Stimulated activated CD8-positive, alpha-beta memory T cell treated with anti-CD3 and anti-CD28 coated beads, Interleukin-2, amount 100 ng/mL, for 1 hour (primary cell): ENCODE results near the gene PNLDC1.
"Not testable (repeated sequence)": the region's sequence is repeated elsewhere in the genome, so short reads cannot be mapped to it uniquely, and the experiment has no call there.

Experiments used
- DNase-seq, 2 donors: peaks; one replicate each; pipeline ENCODE4 v3.0.0-alpha.2; 2020; ENCODE audit warnings: low read depth in 2 of 2

Gene PNLDC1

GRCh38 chr6:159819932-159820640 lies 20.0 kb downstream of the PNLDC1 start:
- DNase-seq: no peak

- no peak for DNase-seq
These were observed 21.0 kb downstream of the PNLDC1 start for GRCh38 chr6:159821122-159821521.

DNA sequence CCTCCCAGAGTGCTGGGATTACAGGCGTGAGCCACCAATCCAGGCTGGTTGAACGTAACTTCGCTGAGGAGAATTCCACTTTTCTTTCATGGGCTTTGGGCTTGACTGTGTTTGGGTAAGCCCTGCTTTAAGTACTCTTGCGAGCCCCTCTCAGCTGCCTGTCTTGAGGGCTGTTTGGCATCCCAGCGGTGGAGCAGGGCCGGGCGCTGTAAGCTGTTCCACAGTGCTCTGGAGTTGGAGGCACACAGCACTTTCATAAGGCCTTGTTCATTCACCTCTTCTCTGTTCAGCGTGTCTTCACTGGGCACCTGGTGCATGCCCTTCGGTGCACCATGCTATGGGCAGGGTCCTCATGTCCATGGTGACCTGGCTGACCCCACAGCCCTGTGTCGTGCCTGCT lies 21.6 kb downstream of the PNLDC1 start:
- DNase-seq: no peak

GRCh38 chr6:159823953-159824352 lies 23.9 kb downstream of the PNLDC1 start:
- DNase-seq: no peak

GRCh38 chr6:159824690-159825089 lies 24.6 kb downstream of the PNLDC1 start:
- DNase-seq: not testable (repeated sequence)

GRCh38 chr6:159826004-159826403 lies 25.9 kb downstream of the PNLDC1 start:
- no peak for DNase-seq

DNA sequence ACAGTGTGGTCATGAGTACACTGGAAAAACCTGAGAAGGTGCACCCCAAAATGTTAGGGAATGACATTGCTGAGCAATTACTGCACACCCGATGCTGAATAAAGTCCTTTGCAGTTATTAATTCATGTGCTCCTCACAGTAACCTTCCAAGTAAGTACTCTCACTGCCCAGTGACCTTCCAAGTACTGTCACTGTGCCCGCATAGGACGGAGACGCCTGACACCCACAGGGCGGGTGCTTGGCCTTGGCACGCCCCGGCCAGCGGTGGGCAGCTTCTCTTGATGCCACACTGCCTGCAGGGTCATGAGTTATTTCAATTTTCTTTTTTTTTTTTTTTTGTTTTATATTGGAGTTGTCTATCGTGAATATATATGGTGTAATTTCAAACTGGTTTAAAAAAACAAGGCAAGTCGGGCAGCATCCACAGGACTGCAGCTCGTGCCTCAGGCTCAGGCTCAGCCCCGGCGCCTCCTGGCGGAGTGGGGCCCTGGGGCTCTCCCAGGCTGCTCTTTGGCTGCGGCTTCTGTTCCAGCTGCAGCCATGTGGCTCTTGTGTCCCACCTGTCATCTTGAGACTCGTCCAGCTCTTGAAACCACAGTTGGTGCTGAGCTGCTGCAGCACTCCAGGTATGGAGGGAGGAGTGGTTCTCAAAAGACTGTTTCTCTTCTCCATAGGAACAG lies 27.0 kb downstream of the PNLDC1 start:
- no peak for DNase-seq

DNA sequence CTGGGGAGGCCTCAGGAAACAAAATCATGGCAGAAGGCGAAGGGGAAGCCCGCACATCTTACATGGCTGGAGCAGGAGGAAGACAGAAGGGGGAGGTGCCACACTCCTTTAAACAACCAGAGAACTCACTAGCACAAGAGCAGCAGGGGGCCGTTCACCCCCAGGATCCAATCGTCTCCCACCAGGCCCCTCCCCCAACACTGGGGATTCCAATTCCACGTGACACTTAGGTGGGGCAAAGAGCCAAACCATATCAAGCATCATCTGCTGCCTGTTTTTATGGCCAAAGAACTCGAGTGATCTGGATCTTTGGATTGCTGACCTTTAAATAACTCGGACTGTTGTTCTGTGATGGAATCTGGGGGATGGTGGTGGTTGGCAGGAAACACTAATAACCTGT lies 28.0 kb downstream of the PNLDC1 start:
- no peak for DNase-seq

DNA sequence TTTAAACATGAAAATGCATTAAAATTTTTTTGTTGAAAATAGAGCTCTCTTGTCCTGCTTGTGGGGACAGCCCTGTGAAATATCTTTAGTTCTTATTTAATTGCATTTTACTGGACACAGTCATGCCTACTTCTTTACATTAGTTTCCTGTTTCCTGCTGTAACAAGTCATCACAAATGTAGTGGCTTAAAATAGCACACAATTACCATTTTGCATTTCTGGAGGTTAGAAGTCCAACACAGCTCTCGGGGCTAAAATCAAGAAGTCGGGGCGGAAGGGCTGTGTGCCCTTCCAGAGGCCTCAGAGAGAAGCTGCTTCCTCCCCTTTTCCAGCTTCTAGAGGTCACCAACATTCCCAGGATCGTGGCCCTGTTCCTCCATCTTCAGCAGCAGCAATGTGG lies 29.4 kb downstream of the PNLDC1 start:
- DNase-seq: no peak

DNA sequence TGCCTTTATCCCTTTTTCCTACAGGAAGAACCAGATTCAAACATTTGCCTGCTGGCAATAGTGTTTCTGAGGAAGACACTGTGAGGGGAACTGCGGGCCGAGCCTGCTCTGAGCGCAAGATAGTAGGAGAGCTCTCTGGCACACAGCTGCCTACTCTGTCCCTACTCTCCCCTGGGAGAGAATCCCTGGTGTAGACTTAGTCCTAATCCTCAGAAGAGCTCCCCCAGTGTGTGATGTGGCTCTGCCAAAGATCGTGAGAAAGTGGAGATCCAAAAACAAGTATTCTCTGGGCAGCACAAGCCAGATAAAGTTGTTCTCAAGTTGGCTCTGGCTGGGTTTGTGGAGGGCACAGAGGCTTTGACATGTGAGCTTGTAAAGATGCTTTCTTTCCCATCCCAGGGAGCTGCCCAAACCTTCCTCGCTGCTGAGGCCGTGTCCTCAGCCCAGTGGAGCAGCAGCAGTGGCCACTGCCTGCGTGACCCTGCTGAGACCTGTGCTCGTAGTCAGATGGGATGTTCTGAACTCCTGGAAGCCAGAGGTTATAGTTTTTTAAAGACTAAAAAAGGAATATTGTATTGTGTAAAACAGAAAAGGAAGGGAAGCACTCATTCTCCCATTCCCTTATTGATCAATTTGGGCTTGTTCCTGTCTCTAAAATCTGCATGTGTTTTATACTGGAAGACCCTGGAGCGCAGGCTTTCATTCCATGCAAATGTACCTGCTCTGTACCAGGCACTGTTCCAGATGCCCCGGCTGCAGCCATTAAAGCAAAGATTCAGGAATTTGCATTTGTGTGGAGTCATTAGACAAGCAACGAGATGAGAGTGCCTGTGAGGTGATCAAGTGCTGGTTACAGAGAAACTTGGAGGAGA lies 30.7 kb downstream of the PNLDC1 start:
- DNase-seq: no peak

DNA sequence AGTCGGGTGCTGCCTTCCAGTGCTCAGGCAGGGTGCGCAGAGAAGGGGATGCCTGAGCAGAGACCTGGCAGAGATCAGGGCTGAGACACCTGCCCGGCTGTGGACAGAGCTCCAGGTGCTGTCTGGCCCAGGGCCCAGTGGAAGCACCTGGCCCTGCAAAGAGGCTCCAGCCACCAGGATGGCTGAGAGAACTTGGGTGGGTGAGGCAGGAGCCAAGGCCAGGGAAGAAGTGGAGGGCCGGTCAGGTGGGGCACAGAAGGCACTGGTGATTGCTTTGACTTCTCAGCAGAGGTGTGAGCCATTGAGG lies 31.2 kb downstream of the PNLDC1 start:
- no peak for DNase-seq

GRCh38 chr6:159832946-159833345 lies 32.9 kb downstream of the PNLDC1 start:
- DNase-seq: no peak

- no peak for DNase-seq
These were observed 33.5 kb downstream of the PNLDC1 start for GRCh38 chr6:159833556-159833955.

DNA sequence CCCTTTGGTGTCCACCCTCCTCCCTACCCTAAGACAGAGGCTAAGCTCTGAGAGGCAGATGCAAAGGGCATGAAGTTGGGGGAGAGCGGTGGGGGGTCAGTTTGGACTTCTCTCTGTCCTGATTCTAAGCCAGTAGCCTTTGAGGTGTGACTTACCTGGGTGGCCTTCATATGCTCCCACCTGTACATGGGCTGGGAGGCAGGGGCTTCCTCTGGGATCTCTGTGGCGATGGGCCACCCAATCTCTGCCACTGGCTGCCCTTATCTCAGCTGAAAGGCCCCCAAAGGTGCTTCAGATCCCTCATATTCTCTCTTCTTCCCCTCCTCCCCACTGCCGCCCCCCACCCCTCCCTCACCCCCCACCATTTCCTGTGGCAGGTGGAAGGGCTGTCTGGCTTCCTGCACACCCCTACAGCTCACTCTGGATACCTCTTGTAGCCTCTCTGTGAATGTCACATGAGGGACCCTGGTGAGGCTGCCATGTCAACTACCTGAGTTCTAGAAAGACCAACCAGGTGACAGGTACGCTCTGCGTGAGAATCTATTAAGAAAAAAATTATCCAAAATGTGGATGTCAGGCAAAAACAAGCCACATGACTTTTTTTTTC lies 34.0 kb downstream of the PNLDC1 start:
- DNase-seq: no peak

DNA sequence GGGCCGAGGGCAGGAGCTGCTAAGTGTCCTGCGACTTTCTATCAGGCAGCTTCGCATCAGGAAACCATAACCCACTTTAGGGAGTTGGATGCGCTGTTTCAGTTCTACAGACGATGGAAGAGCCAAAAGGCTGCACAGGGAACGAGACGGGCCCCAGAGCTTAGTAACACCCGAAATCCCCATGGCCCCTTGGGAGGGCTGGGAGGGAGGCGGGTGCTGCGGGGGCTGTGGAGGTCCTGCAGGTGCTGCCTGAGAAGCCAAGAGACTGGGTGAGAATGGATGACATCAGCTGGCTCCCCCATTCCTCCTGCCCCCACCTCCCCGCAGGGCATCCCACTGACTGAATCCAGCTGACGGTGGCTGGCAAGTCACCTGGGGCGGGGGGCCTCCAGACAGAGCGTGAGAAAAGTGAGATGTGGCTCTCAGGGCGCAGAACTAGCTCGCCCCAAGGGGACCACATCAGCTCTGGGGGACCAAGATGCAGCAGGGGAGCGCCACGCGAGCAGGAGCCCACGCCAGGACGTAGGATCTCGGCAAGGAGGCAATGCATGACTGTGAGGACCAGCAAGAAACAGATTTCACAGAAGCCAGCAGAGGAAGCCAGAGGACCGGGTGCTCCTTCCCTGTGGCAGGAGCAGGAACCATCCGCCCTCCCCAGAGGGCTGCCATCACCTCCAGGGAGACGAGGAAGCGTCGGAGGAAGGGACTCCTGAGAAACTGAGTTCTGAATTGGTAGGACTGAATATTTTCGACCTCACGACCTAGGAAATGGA lies 36.8 kb downstream of the PNLDC1 start:
- no peak for DNase-seq

- DNase-seq: no peak
These were observed 37.4 kb downstream of the PNLDC1 start for GRCh38 chr6:159837511-159837910.

GRCh38 chr6:159838020-159838744 lies 38.1 kb downstream of the PNLDC1 start:
- no peak for DNase-seq

- DNase-seq: no peak
These were observed 42.0 kb downstream of the PNLDC1 start for GRCh38 chr6:159842035-159842434.

GRCh38 chr6:159844737-159845645 lies 44.9 kb downstream of the PNLDC1 start:
- DNase-seq: no peak

DNA sequence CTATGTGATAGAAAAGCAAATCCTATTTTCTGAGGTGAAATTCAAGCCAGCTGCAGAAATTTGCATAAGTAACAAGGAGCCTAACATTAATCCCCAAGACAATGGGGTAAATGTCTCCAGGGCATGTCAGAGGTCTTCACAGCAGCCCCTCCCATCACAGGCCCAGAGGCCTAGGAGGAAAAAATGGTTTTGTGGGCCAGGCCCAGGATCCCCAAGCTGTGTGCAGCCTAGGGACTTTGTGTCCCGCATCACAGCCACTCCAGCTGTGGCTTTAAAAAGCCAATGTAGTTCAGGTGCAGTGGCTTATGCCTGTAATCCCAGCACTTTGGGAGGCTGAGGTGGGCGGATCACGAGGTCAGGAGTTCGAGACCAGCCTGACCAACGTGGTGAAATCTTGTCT lies 48.5 kb downstream of the PNLDC1 start:
- not testable (repeated sequence) for DNase-seq
